ENCODE results near the gene ELF5. TPM values are rescaled to one million over a fixed set of nuclear protein-coding genes. Genes with fewer than 3 reads are reported as not detected.

Gene ELF5
- total RNA-seq, 1 experiment from 2014 or later = 4.2 TPM

- DNase-seq (ENCODE audit: low read depth) = no peak
Observed at GRCh38 chr11:34454308-34455032, 59.1 kb downstream of the ELF5 start.

- no peak for DNase-seq (ENCODE audit: low read depth)
Observed at GRCh38 chr11:34451053-34451452, 62.5 kb downstream of the ELF5 start.

GRCh38 chr11:34449013-34449412, 64.6 kb downstream of the ELF5 start:
- DNase-seq (ENCODE audit: low read depth) = peak; percentile 32

- no peak for DNase-seq (ENCODE audit: low read depth)
Observed at GRCh38 chr11:34448223-34448994, 65.2 kb downstream of the ELF5 start.

- DNase-seq (ENCODE audit: low read depth) = no peak
Observed at GRCh38 chr11:34447044-34447443, 66.5 kb downstream of the ELF5 start.

- no peak for DNase-seq (ENCODE audit: low read depth)
Observed at GRCh38 chr11:34446386-34446785, 67.2 kb downstream of the ELF5 start.

- no peak for DNase-seq (ENCODE audit: low read depth)
Observed at GRCh38 chr11:34445956-34446355, 67.6 kb downstream of the ELF5 start.

GRCh38 chr11:34444428-34444827, 69.2 kb downstream of the ELF5 start:
- no peak for DNase-seq (ENCODE audit: low read depth)

GRCh38 chr11:34443136-34443535, 70.5 kb downstream of the ELF5 start:
- no peak for DNase-seq (ENCODE audit: low read depth)

- DNase-seq (ENCODE audit: low read depth) = no peak
Observed at GRCh38 chr11:34441814-34442213, 71.8 kb downstream of the ELF5 start.

GRCh38 chr11:34439610-34440198, 73.9 kb downstream of the ELF5 start:
- DNase-seq (ENCODE audit: low read depth) = peak; percentile 10

- peak; percentile 97 for DNase-seq (ENCODE audit: low read depth)
Observed at GRCh38 chr11:34438529-34439507, 74.8 kb downstream of the ELF5 start, which contains the start of gene CAT. CAT (plus strand) TSS chr11:34438934; CDS start chr11:34439014, 80 bp downstream.

GRCh38 chr11:34437224-34438125, 76.1 kb downstream of the ELF5 start:
- no peak for DNase-seq (ENCODE audit: low read depth)

GRCh38 chr11:34433899-34434298, 79.7 kb downstream of the ELF5 start:
- no peak for DNase-seq (ENCODE audit: low read depth)

- DNase-seq (ENCODE audit: low read depth) = no peak
Observed at GRCh38 chr11:34432822-34433221, 80.8 kb downstream of the ELF5 start.

GRCh38 chr11:34431979-34432378, 81.6 kb downstream of the ELF5 start:
- no peak for DNase-seq (ENCODE audit: low read depth)

All from RPMI7951 (cell line).